GM12865 (cell line): ENCODE results near the gene GNAI2.
A peak's percentile ranks its signal among the peaks of the same experiment; 100 is the strongest.

ENCODE experiments used
- DNase-seq: peaks from one replicate; pipeline ENCODE4 v3.0.0; 2010; ENCODE audit warnings: low read depth
- H3K4me3 ChIP-seq: 2 replicates; pipeline ENCODE4 v1.5.1; 2011; ENCODE audit warnings: mild to moderate bottlenecking, low read depth, low read length, control low read depth
- CTCF ChIP-seq: IDR thresholded peaks from 2 replicates; pipeline ENCODE4 v1.5.1; 2011; ENCODE audit warnings: low read length, control low read depth, low read depth, inconsistent platforms; ENCODE audit not compliant: insufficient read depth; ENCODE audit errors: missing control alignments

The GNAI2 gene

DNA sequence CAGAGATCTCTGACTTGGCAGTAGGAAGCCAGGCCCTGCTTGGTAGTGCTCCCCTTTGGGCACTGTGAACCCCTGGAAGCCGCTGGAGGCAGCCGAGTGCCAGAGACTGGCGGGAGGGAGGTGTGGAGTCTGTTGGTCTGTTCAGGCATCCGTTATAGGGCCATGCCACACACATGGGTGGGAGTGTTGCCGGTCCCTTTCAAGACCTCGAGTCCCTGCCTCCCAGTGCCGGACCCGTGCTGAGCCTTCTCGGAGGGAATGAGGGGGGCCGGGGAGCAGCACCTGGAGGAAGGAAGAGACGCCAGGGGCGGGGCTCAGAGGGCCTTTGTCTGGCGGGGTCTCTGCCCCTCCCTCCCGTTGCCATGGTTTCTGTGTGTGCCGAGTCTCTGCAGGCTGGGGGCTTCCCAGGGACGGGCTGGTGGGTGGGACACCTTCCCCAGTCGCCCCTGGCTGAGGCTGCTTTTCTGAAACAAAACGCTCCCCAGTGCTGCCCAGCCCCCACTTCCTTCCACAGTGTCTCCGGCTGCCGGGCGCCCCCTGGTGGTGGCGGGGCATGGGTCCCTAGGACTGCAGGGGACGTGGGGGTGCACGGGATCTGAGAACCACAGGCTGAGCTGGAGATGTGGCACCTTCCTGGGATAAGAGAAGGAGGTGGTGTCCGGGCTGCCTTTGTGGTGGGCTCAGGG lies 10.0 kb downstream of the GNAI2 start:
- TF ChIP-seq CTCF = peak; percentile 97
- peak overlapping the region; percentile 55 for H3K4me3 ChIP-seq
- DNase-seq = peak; percentile 90

DNA sequence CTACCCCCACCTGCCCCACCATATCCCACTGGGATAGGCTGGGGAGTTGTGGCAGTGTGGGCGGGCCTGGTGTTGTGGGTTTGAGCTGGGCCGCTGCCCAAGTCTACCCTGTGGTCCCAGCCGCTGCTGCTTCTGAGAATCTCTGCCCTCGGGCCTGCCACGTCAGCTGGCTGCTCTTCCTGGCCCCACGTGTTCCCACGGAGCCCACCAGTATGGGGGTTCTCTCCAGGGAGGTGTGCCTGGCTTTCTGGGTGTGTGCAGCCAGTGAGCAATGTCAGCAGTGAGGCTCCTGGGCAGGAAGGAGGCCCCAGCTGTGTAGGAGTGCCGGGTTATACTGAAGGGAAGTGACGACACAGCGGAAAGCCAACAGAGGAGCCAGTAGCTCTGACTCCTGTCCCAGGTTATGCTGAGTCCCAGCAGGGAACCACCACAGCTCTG lies 10.5 kb downstream of the GNAI2 start:
- peak; percentile 81 for DNase-seq
- TF ChIP-seq CTCF = no peak
- peak overlapping the region; percentile 55 for H3K4me3 ChIP-seq

- no peak overlapping the region for H3K4me3 ChIP-seq
- TF ChIP-seq CTCF = no peak
- no peak for DNase-seq
Observed at GRCh38 chr3:50248387-50248786, 12.4 kb downstream of the GNAI2 start.

DNA sequence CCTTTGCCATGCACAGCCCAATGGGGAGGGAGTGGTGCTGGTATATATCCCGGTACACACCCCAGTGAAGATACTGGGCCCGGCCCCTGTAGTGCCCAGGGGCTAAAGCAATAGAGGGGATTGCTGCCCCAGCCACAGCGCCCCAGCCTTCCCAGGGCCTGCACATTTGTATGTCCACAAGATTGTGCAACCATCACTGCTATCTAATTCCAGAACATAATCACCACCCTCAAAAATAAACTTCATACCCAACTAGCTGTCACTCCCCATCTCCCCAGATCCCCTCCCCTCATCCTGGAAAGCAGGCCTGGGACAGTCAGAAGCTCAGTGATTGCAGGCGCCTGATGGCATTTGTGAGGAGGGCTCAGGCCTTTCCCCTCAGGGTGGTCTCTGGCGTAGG lies 13.5 kb downstream of the GNAI2 start:
- DNase-seq = no peak
- no peak for TF ChIP-seq CTCF
- H3K4me3 ChIP-seq = no peak overlapping the region

DNA sequence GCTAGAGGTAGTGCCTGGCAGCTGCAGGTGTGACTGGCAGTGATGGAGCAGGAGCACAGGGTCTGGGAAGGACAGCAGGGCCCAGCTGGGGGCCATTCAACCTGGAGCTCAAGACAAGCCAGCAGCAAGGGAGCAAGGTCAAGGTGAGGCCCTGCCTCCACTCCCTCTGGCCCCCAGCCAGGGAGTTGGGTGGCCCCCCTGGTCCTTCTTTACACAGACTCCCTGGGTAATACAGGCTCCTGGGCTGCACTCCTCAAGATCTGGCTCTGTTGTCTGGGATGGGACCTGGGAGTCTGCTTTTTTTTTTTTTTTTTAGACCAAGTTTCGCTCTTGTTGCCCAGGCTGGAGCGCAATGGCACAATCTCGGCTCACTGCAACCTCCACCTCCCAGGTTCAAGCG lies 14.5 kb downstream of the GNAI2 start:
- no peak for DNase-seq
- H3K4me3 ChIP-seq = no peak overlapping the region
- no peak for TF ChIP-seq CTCF

DNA sequence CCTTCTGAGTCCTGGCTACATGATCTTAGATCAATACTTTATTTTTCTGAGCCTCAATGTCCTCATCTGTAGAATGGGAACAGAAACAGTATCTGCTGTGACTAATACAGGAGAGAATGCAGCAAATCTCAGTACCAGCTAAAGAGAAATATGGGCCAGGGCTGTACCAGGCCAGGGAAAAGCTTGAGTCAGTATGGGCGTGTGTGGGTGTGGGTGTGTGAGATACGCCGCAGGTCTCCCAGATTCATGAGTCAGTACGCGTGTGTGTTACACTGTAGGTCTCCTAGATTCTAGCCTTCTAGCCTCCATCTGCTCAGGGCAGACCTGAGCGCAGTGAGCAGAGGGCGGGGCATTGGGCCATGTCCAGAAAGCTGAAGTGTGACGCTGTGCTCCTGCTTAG lies 15.2 kb downstream of the GNAI2 start:
- no peak for TF ChIP-seq CTCF
- no peak overlapping the region for H3K4me3 ChIP-seq
- DNase-seq = no peak

- no peak for TF ChIP-seq CTCF
- no peak overlapping the region for H3K4me3 ChIP-seq
- no peak for DNase-seq
Observed at GRCh38 chr3:50254577-50255250, 18.7 kb downstream of the GNAI2 start.
